ENCODE measurements around the gene ETFBKMT.
"Not testable (repeated sequence)": the region's sequence is repeated elsewhere in the genome, so short reads cannot be mapped to it uniquely, and the experiment has no call there.

ETFBKMT gene

GRCh38 chr12:31655792-31656191, 3.7 kb upstream of the ETFBKMT start:
- DNase-seq (ENCODE audit: low spot score), result no peak

- no peak for DNase-seq (ENCODE audit: low spot score)
These were observed 909 bp upstream of the ETFBKMT start for GRCh38 chr12:31658471-31659086.

GRCh38 chr12:31662176-31662849, 2.8 kb downstream of the ETFBKMT start:
- DNase-seq (ENCODE audit: low spot score), result no peak

GRCh38 chr12:31663576-31663975, 4.1 kb downstream of the ETFBKMT start:
- DNase-seq (ENCODE audit: low spot score), result no peak

GRCh38 chr12:31664038-31664437, 4.5 kb downstream of the ETFBKMT start:
- DNase-seq (ENCODE audit: low spot score), result no peak

GRCh38 chr12:31669020-31669419, 9.5 kb downstream of the ETFBKMT start:
- DNase-seq (ENCODE audit: low spot score), result no peak

- not testable (repeated sequence) for DNase-seq (ENCODE audit: low spot score)
These were observed 10.1 kb downstream of the ETFBKMT start for GRCh38 chr12:31669582-31669981.

GRCh38 chr12:31672521-31672920, 13.0 kb downstream of the ETFBKMT start:
- no peak for DNase-seq (ENCODE audit: low spot score)

- peak; percentile 80 for DNase-seq (ENCODE audit: low spot score)
These were observed 22.9 kb downstream of the ETFBKMT start for GRCh38 chr12:31682136-31682962.

- DNase-seq (ENCODE audit: low spot score), result no peak
These were observed 26.3 kb downstream of the ETFBKMT start for GRCh38 chr12:31685801-31686200.

GRCh38 chr12:31687101-31687527, 27.6 kb downstream of the ETFBKMT start:
- peak; percentile 7 for DNase-seq (ENCODE audit: low spot score)

GRCh38 chr12:31689921-31690320, 30.4 kb downstream of the ETFBKMT start:
- not testable (repeated sequence) for DNase-seq (ENCODE audit: low spot score)

GRCh38 chr12:31702047-31702446, 42.6 kb downstream of the ETFBKMT start:
- no peak for DNase-seq (ENCODE audit: low spot score)

GRCh38 chr12:31705621-31706020, 46.1 kb downstream of the ETFBKMT start:
- no peak for DNase-seq (ENCODE audit: low spot score)

GRCh38 chr12:31708118-31708517, 48.6 kb downstream of the ETFBKMT start:
- not testable (repeated sequence) for DNase-seq (ENCODE audit: low spot score)

GRCh38 chr12:31710021-31710818, 50.7 kb downstream of the ETFBKMT start:
- no peak for DNase-seq (ENCODE audit: low spot score)

GRCh38 chr12:31712877-31713276, 53.4 kb downstream of the ETFBKMT start:
- DNase-seq (ENCODE audit: low spot score), result no peak

GRCh38 chr12:31714406-31715271, 55.2 kb downstream of the ETFBKMT start:
- DNase-seq (ENCODE audit: low spot score), result no peak

- DNase-seq (ENCODE audit: low spot score), result no peak
These were observed 55.9 kb downstream of the ETFBKMT start for GRCh38 chr12:31715283-31715825.

- DNase-seq (ENCODE audit: low spot score), result not testable (repeated sequence)
These were observed 57.5 kb downstream of the ETFBKMT start for GRCh38 chr12:31716998-31717397.

Data from activated CD4-positive, alpha-beta T cell treated with anti-CD3 and anti-CD28 coated beads, Interleukin-2, Interleukin-4, amounts not matched to agents 100 ng/mL and 50 ng/mL, durations not matched to agents 16 hours and 8 hours (primary cell).